RWPE1 (cell line): ENCODE results near the gene RNF126.

Source experiments
- CTCF ChIA-PET: fragments of 350-600 bp; sonication (Branson Sonifier 250); formaldehyde crosslinking; extraction: SDS; loops from one replicate; lab custom pipeline; 2021; lab: Yijun Ruan, JAX
- POLR2A ChIA-PET: fragments of 400-600 bp; formaldehyde crosslinking; extraction: SDS; loops from one replicate; lab custom pipeline; 2020; ENCODE audit warnings: antibody characterized with exemption; ENCODE audit not compliant: low non-redundant PET; lab: Yijun Ruan, JAX
- DNase-seq: peaks from one replicate; pipeline ENCODE4 v3.0.0; 2012; ENCODE audit warnings: low spot score
- H3K27ac ChIP-seq: fragments of 450-650 bp; 2 replicates; pipeline ENCODE4 v1.5.1; 2017
- TF ChIP-seq, protein P1 (sequence below): fragments of 450-650 bp; conservative IDR thresholded peaks from 2 replicates; pipeline ENCODE4 v1.5.1; 2017; ENCODE audit warnings: low read depth, mild to moderate bottlenecking

RNF126 gene

DNA sequence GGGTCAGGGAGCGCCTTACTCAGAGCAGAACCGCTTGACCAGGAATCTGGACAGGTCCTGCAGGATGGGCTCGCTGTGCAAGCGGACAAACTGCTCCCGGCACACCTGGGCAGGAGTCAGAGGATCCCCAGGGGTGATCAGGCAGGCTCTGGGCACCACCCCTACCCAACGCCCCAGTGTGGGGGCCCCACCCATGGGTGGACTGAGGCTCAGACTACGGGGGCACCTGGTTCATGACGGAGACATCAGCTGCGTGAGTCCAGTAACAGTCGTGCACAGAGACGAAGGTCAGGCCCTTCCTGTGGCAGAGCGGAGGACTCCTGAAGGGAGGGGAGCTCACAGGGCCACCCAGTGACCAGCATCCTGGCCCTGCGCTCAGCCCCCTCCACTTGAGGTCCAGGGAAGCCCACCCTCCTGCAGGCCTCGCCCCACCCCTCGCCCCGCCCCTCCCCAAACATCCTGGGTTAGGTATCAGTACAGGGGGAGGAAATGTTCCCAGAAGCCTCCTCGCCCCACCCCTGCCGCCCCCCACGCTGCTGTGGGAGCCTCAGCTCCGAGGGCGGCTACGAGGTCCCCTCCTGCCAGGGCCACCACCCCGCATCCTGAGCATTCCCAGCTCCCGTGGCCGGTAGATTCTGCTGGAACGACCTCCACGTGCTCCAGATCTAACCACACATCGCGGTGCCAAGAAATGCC is 45.3 kb downstream of the RNF126 start:
- H3K27ac ChIP-seq: no peak overlapping the region
- CTCF ChIA-PET: no interaction called here
- TF ChIP-seq, protein P1, sequence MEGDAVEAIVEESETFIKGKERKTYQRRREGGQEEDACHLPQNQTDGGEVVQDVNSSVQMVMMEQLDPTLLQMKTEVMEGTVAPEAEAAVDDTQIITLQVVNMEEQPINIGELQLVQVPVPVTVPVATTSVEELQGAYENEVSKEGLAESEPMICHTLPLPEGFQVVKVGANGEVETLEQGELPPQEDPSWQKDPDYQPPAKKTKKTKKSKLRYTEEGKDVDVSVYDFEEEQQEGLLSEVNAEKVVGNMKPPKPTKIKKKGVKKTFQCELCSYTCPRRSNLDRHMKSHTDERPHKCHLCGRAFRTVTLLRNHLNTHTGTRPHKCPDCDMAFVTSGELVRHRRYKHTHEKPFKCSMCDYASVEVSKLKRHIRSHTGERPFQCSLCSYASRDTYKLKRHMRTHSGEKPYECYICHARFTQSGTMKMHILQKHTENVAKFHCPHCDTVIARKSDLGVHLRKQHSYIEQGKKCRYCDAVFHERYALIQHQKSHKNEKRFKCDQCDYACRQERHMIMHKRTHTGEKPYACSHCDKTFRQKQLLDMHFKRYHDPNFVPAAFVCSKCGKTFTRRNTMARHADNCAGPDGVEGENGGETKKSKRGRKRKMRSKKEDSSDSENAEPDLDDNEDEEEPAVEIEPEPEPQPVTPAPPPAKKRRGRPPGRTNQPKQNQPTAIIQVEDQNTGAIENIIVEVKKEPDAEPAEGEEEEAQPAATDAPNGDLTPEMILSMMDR: no peak
- POLR2A ChIA-PET: no interaction called here
- DNase-seq: no peak

DNA sequence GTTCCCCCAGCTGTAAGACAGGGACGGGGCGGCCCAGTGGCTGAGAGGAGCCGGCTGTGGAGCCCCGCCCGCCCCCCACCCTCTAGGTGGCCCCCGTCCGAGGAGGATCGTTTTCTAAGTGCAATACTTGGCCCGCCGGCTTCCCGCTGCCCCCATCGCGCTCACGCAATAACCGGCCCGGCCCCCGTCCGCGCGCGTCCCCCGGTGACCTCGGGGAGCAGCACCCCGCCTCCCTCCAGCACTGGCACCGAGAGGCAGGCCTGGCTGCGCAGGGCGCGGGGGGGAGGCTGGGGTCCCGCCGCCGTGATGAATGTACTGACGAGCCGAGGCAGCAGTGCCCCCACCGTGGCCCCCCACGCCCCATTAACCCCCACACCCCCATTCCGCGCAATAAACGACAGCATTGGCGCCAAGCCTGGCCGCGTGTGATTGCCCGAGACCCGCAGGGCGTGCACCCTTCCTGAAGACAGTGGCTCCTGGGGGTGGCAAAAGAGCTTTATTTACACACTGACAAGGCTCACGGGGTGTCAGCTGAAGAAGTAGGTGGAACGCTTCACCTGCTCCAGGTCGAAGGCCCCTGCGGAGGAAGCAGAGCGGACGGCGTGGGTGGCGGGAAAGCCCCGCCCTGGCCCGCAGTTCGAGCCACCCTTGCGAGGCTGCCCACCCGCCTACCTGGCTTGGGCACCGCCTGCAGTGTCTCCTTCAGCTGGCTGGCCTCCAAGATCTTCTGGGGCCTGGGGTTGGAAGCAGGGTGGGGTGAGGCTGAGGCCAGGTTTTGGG is 46.1 kb downstream of the RNF126 start:
- TF ChIP-seq, protein P1: no peak
- ChIA-PET POLR2A (no interaction called here), CTCF (interaction anchor here (0.6 kb wide), 1 partner anchor 38 kb away, joined by 8 read pairs; no protein-coding TSS in a partner anchor)
- H3K27ac ChIP-seq: no peak overlapping the region
- no peak for DNase-seq

DNA sequence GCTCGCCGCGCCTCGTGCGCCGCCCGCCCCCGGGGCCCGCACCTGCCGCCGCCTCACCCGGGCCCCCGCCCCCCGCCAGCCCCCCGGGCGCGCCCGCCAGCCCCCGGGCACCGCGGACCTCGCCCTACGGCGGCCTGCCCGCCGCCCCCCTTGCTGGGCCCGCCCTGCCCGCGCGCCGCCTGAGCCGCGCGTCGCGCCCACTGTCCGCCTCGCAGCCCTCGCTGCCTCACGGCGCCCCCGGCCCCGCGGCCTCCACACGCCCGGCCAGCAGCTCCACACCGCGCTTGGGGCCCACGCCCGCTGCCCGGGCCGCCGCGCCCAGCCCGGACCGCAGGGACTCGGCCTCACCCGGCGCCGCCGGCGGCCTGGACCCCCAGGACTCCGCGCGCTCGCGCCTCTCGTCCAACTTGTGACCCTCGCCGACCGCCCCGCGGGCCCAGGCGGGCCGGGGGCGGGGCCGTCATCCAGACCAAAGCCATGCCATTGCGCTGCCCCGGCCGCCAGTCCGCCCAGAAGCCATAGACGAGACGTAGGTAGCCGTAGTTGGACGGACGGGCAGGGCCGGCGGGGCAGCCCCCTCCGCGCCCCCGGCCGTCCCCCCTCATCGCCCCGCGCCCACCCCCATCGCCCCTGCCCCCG is 46.8 kb downstream of the RNF126 start:
- CTCF ChIA-PET: interaction anchor here (0.7 kb wide), 1 partner anchor 28 kb away, joined by 4 read pairs; no protein-coding TSS in a partner anchor
- H3K27ac ChIP-seq: no peak overlapping the region
- POLR2A ChIA-PET: no interaction called here
- no peak for DNase-seq
- TF ChIP-seq, protein P1: no peak

DNA sequence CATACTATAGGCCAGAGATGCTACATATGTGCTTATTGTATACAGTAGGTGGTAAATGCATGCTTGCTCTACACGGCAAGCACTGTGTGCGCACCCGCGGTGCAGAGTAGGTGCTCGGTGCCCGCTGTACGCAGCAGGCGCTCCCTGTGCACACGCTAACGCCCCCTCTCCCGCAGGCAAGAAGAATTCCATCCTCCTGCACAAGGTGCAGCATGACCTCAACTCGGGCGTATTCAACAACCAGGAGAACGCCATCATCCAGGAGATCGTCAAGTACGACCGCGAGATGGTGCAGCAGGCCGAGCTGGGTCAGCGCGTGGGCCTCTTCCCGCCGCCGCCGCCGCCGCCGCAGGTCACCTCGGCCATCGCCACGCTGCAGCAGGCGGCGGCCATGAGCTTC is 47.4 kb downstream of the RNF126 start:
- DNase-seq: no peak

DNA sequence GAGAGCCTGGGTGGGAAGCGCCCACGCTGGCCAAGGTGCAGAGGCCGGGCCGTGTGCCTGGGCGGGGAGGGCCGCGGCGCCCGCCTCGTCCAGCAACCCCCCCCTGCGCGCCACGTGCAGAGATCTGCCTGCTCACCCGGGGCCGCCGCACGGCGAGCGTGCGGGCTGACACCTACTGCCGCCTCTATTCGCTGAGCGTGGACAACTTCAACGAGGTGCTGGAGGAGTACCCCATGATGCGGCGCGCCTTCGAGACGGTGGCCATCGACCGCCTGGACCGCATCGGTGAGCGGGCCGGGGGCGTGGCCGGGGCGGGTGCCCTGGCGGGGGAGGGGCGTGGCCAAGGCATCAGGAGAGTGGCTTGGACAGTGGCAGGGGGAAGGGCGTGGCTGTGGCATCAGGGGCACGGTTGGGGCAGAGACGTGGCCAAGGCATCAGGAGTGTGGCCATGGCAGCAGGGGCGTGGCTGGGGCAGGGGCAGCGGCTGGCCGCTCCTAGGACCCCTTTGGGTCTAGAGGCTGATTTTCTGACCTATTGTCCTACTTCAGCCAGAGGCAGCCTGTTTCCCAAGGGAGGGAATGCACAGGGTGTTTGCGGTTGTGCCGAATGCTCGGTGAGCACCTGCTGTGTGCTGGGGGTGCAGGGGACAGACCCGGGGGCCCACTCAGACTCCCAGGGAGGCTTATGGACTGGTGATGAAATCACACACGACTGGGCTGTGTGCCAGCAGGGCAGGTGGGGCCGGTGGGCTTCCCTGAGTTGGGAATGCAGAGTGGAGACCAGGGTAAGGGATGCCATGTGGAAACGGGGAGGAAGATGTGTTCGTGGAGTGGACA is 49.1 kb downstream of the RNF126 start:
- no peak overlapping the region for H3K27ac ChIP-seq
- DNase-seq: no peak
- ChIA-PET POLR2A (no interaction called here), CTCF (no interaction called here)
- TF ChIP-seq, protein P1: no peak

More for the DNA sequence above, 47.4 kb downstream of the RNF126 start:
- TF ChIP-seq, protein P1: no peak
- H3K27ac ChIP-seq: no peak overlapping the region
- ChIA-PET CTCF (interaction anchor here (0.7 kb wide), 1 partner anchor 27 kb away, joined by 4 read pairs; no protein-coding TSS in a partner anchor), POLR2A (no interaction called here)

DNA sequence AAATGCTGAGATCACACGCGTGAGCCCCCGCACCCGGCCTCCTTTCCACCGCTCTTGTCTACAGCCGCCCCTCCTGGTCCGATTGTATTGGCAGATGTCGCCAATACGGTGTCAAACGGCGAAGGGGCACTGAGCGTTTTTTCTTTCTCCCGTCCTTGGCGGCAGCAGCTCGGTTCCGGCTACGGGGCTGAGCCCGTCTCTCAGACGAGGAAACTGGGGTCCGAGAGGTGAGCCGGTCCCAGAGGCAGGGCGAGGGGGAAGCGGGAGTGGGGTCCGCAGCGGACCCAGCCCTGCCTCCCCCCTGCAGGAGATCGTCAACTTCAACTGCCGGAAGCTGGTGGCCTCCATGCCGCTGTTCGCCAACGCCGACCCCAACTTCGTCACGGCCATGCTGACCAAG is 50.1 kb downstream of the RNF126 start:
- ChIA-PET CTCF (no interaction called here), POLR2A (no interaction called here)
- DNase-seq: no peak
- H3K27ac ChIP-seq: no peak overlapping the region
- TF ChIP-seq, protein P1: no peak
